ENCODE results near the gene CEP112.

Gene CEP112

GRCh38 chr17:65988451-65988850 lies 203.5 kb downstream of the CEP112 start:
- no peak overlapping the region for H3K27ac ChIP-seq (ENCODE audit: low read depth, low read length)
- H3K9me3 ChIP-seq (ENCODE audit: control insufficient read depth, insufficient read depth, low read length), result no peaks in the 10 kb centered on the region
- no peaks in the 10 kb centered on the region for H3K27me3 ChIP-seq (ENCODE audit: control insufficient read depth, insufficient read depth, low read length)
- H3K36me3 ChIP-seq (ENCODE audit: control insufficient read depth, insufficient read depth, low read length), result no peaks in the 10 kb centered on the region
- no peak overlapping the region for H3K4me3 ChIP-seq (ENCODE audit: low read depth, low read length)
- no peak overlapping the region for H3K9ac ChIP-seq (ENCODE audit: low read depth, low read length)
- 0 out of 2 replicates have a peak, but pooled peaks cover 3% of the 10 kb centered on the region for H3K4me1 ChIP-seq (ENCODE audit: control insufficient read depth, insufficient read depth, low read length)

DNA sequence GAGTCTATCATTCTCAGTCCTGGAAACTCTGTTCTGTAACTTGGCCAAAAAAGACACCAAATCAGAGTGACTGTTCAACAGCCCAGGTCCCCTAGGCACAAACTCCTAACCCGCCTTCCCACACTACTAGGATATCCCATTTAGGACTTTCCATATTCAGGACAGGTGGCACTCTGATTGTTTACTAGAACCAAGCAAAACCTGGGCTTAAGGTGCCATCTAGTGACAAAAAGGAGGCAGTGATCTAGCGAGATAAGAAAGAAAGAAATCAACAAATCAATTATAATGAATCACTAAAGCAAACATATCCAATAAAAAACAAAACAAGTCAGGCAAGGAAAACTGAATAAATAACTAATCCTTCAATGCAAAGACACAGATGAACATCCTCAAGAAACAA lies 203.9 kb downstream of the CEP112 start:
- H3K36me3 ChIP-seq (ENCODE audit: control insufficient read depth, insufficient read depth, low read length), result no peaks in the 10 kb centered on the region
- no peak overlapping the region for H3K4me3 ChIP-seq (ENCODE audit: low read depth, low read length)
- H3K4me1 ChIP-seq (ENCODE audit: control insufficient read depth, insufficient read depth, low read length), result 0 out of 2 replicates have a peak, but pooled peaks cover 3% of the 10 kb centered on the region
- no peak overlapping the region for H3K27ac ChIP-seq (ENCODE audit: low read depth, low read length)
- H3K9ac ChIP-seq (ENCODE audit: low read depth, low read length), result no peak overlapping the region
- no peaks in the 10 kb centered on the region for H3K27me3 ChIP-seq (ENCODE audit: control insufficient read depth, insufficient read depth, low read length)
- no peaks in the 10 kb centered on the region for H3K9me3 ChIP-seq (ENCODE audit: control insufficient read depth, insufficient read depth, low read length)

DNA sequence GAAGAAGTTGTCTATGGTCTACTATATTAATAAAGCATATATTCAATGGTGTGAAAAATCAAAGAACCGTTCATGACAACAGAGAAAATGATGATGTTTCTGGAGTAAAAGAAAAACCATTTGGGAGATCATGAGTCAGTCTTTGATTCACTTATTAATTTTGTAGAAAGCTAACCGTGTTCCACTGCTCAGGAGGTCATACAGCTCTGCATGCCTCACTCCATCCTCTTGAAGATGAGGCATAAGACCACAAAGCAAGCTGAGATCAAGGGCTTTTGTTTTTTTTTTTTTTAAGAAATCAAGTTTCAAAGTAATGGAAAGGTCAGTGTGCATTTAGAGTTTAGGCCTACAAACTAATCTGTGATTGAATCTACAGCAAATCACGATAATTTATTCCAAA lies 206.4 kb downstream of the CEP112 start:
- Histone ChIP-seq H3K9me3 (ENCODE audit: control insufficient read depth, insufficient read depth, low read length) (no peaks in the 10 kb centered on the region), H3K27ac (ENCODE audit: low read depth, low read length) (no peak overlapping the region), H3K9ac (ENCODE audit: low read depth, low read length) (no peak overlapping the region), H3K4me1 (ENCODE audit: control insufficient read depth, insufficient read depth, low read length) (0 out of 2 replicates have a peak, but pooled peaks cover 3% of the 10 kb centered on the region), H3K4me3 (ENCODE audit: low read depth, low read length) (no peak overlapping the region), H3K36me3 (ENCODE audit: control insufficient read depth, insufficient read depth, low read length) (no peaks in the 10 kb centered on the region), H3K27me3 (ENCODE audit: control insufficient read depth, insufficient read depth, low read length) (no peaks in the 10 kb centered on the region)

GRCh38 chr17:65984299-65984698 lies 207.6 kb downstream of the CEP112 start:
- Histone ChIP-seq H3K4me3 (ENCODE audit: low read depth, low read length) (no peak overlapping the region), H3K4me1 (ENCODE audit: control insufficient read depth, insufficient read depth, low read length) (0 out of 2 replicates have a peak, but pooled peaks cover 3% of the 10 kb centered on the region), H3K36me3 (ENCODE audit: control insufficient read depth, insufficient read depth, low read length) (no peaks in the 10 kb centered on the region), H3K27me3 (ENCODE audit: control insufficient read depth, insufficient read depth, low read length) (no peaks in the 10 kb centered on the region), H3K9ac (ENCODE audit: low read depth, low read length) (no peak overlapping the region), H3K9me3 (ENCODE audit: control insufficient read depth, insufficient read depth, low read length) (no peaks in the 10 kb centered on the region), H3K27ac (ENCODE audit: low read depth, low read length) (no peak overlapping the region)

- no peaks in the 10 kb centered on the region for H3K27me3 ChIP-seq (ENCODE audit: control insufficient read depth, insufficient read depth, low read length)
- H3K4me1 ChIP-seq (ENCODE audit: control insufficient read depth, insufficient read depth, low read length), result peaks cover 6% of the 10 kb centered on the region; the same call in 1 of the 2 replicates
- H3K27ac ChIP-seq (ENCODE audit: low read depth, low read length), result no peak overlapping the region
- no peaks in the 10 kb centered on the region for H3K36me3 ChIP-seq (ENCODE audit: control insufficient read depth, insufficient read depth, low read length)
- H3K9ac ChIP-seq (ENCODE audit: low read depth, low read length), result no peak overlapping the region
- H3K4me3 ChIP-seq (ENCODE audit: low read depth, low read length), result no peak overlapping the region
- no peaks in the 10 kb centered on the region for H3K9me3 ChIP-seq (ENCODE audit: control insufficient read depth, insufficient read depth, low read length)
These were observed 213.1 kb downstream of the CEP112 start for GRCh38 chr17:65978871-65979270.

DNA sequence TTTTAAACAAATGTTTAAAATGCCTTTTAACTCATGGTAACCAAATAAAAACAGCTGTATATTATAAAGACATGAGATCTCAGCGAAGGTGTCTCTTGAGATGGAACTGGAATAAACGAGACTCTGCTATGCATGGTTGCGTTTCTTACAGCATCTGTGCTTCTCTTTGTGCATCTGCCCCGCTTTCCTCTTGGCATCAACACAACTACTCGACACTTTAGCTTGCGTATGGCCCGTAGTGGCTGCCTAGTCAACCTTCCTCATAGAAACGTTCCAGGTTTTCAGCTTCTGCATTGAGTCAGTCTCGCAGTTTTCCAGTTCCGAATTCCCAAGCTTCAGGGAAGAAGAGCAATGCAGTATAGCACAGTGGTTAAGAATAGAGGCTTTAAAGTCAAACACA lies 214.9 kb downstream of the CEP112 start:
- no peaks in the 10 kb centered on the region for H3K27me3 ChIP-seq (ENCODE audit: control insufficient read depth, insufficient read depth, low read length)
- no peaks in the 10 kb centered on the region for H3K36me3 ChIP-seq (ENCODE audit: control insufficient read depth, insufficient read depth, low read length)
- no peak overlapping the region for H3K27ac ChIP-seq (ENCODE audit: low read depth, low read length)
- H3K9me3 ChIP-seq (ENCODE audit: control insufficient read depth, insufficient read depth, low read length), result no peaks in the 10 kb centered on the region
- H3K4me3 ChIP-seq (ENCODE audit: low read depth, low read length), result no peak overlapping the region
- no peak overlapping the region for H3K9ac ChIP-seq (ENCODE audit: low read depth, low read length)
- H3K4me1 ChIP-seq (ENCODE audit: control insufficient read depth, insufficient read depth, low read length), result peaks cover 6% of the 10 kb centered on the region; the same call in 1 of the 2 replicates

DNA sequence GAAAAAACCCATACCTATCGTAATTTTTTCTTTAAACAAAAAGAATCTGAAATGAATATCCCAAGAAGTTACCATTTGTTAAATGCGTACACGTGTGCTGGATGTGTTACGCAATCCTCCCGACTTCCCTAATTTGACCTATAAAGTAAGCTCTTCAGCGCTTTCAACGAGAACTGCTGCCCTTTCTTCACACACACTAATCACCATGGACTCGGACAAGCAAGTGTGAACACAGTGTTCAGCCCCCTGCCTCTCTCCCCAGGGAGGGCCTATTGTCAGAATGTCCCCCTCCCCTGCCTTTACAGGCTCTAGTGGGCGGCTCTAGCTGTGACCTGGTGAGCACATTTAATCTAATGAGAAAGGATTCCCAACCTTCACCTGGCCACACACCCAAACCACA lies 216.1 kb downstream of the CEP112 start:
- H3K9ac ChIP-seq (ENCODE audit: low read depth, low read length), result no peak overlapping the region
- H3K4me1 ChIP-seq (ENCODE audit: control insufficient read depth, insufficient read depth, low read length), result peaks cover 6% of the 10 kb centered on the region; the same call in 1 of the 2 replicates
- H3K4me3 ChIP-seq (ENCODE audit: low read depth, low read length), result no peak overlapping the region
- H3K36me3 ChIP-seq (ENCODE audit: control insufficient read depth, insufficient read depth, low read length), result no peaks in the 10 kb centered on the region
- H3K27ac ChIP-seq (ENCODE audit: low read depth, low read length), result no peak overlapping the region
- no peaks in the 10 kb centered on the region for H3K27me3 ChIP-seq (ENCODE audit: control insufficient read depth, insufficient read depth, low read length)
- H3K9me3 ChIP-seq (ENCODE audit: control insufficient read depth, insufficient read depth, low read length), result peaks cover 10% of the 10 kb centered on the region

- Histone ChIP-seq H3K27ac (ENCODE audit: low read depth, low read length) (no peak overlapping the region), H3K9ac (ENCODE audit: low read depth, low read length) (no peak overlapping the region), H3K27me3 (ENCODE audit: control insufficient read depth, insufficient read depth, low read length) (no peaks in the 10 kb centered on the region), H3K4me3 (ENCODE audit: low read depth, low read length) (no peak overlapping the region), H3K36me3 (ENCODE audit: control insufficient read depth, insufficient read depth, low read length) (no peaks in the 10 kb centered on the region), H3K9me3 (ENCODE audit: control insufficient read depth, insufficient read depth, low read length) (peaks cover 26% of the 10 kb centered on the region), H3K4me1 (ENCODE audit: control insufficient read depth, insufficient read depth, low read length) (peaks cover 6% of the 10 kb centered on the region; the same call in 1 of the 2 replicates)
These were observed 218.7 kb downstream of the CEP112 start for GRCh38 chr17:65973237-65973636.

DNA sequence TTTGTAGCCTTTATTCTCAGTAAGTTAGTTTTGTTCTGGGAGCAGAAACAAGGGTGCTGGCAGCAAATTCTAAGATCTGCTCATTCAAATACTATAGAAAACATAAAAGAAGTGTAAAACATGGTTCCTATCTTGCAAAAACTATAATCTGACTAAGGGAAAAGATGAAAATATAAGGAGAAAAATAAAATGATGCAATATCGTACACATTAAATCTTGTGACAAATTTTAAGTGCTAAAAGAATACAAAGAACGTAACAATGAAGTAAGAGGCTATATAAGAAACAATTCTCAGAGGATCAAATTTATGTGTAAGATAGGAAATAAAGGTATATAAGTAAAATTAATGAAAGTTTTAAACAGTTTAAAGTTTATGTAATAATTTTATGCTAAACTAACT lies 224.6 kb downstream of the CEP112 start:
- H3K9me3 ChIP-seq (ENCODE audit: control insufficient read depth, insufficient read depth, low read length), result peaks cover 30% of the 10 kb centered on the region
- H3K4me1 ChIP-seq (ENCODE audit: control insufficient read depth, insufficient read depth, low read length), result no peaks in the 10 kb centered on the region
- no peak overlapping the region for H3K27ac ChIP-seq (ENCODE audit: low read depth, low read length)
- H3K9ac ChIP-seq (ENCODE audit: low read depth, low read length), result no peak overlapping the region
- no peaks in the 10 kb centered on the region for H3K36me3 ChIP-seq (ENCODE audit: control insufficient read depth, insufficient read depth, low read length)
- no peak overlapping the region for H3K4me3 ChIP-seq (ENCODE audit: low read depth, low read length)
- no peaks in the 10 kb centered on the region for H3K27me3 ChIP-seq (ENCODE audit: control insufficient read depth, insufficient read depth, low read length)

DNA sequence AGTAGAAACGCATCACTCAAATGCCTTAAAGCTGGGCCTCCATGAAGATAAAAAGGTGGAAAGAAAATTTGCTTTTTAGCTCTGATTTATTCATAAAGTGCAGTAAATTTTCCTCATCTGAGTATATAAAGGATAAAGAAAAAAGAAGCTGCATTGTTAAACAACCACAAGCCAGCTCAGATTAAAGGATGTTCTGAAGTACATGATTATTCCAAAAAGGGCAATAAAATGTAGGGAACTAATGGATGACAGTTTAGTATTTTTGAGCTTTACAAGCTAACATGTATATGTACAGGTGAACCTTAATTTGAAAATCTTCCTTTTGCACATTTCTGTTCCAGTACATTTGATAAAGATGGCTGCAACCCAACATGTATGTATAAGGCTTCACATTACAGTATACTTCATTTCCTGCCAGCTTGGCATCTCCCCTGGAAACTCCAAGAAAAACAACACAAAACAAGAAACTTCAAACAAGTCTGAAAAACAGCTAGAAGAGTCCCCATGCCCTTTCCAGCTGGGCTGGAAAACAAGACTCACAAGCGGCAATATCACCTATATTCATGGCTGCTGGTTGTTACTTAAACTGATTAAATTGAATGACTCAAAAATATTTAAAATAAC lies 225.7 kb downstream of the CEP112 start:
- Histone ChIP-seq H3K36me3 (ENCODE audit: control insufficient read depth, insufficient read depth, low read length) (no peaks in the 10 kb centered on the region), H3K4me1 (ENCODE audit: control insufficient read depth, insufficient read depth, low read length) (no peaks in the 10 kb centered on the region)

DNA sequence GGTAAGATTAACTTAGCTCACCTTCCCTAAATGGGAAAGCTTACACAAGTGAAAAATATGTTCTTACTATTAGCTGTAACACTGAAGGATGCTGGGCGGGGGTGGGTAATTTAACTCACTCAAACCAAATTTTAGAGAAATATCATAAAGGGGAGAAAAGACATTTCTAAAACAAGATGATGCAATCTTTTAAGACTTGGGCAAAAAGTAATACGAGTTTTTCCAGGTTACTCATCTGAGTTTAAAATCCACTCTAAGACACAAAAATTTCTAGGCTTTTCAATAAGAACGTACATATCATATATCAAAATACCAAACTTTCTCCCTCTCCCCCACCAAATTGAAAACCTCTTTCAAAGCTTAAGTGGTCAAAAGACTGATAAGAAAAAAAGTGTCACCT lies 228.8 kb downstream of the CEP112 start:
- no peak overlapping the region for H3K4me3 ChIP-seq (ENCODE audit: low read depth, low read length)
- H3K9me3 ChIP-seq (ENCODE audit: control insufficient read depth, insufficient read depth, low read length), result peaks cover 10% of the 10 kb centered on the region
- no peaks in the 10 kb centered on the region for H3K4me1 ChIP-seq (ENCODE audit: control insufficient read depth, insufficient read depth, low read length)
- no peaks in the 10 kb centered on the region for H3K36me3 ChIP-seq (ENCODE audit: control insufficient read depth, insufficient read depth, low read length)
- H3K27ac ChIP-seq (ENCODE audit: low read depth, low read length), result no peak overlapping the region
- no peak overlapping the region for H3K9ac ChIP-seq (ENCODE audit: low read depth, low read length)
- no peaks in the 10 kb centered on the region for H3K27me3 ChIP-seq (ENCODE audit: control insufficient read depth, insufficient read depth, low read length)

More for the DNA sequence above, 225.7 kb downstream of the CEP112 start:
- Histone ChIP-seq H3K9ac (ENCODE audit: low read depth, low read length) (no peak overlapping the region), H3K27me3 (ENCODE audit: control insufficient read depth, insufficient read depth, low read length) (no peaks in the 10 kb centered on the region), H3K9me3 (ENCODE audit: control insufficient read depth, insufficient read depth, low read length) (peaks cover 23% of the 10 kb centered on the region), H3K4me3 (ENCODE audit: low read depth, low read length) (no peak overlapping the region), H3K27ac (ENCODE audit: low read depth, low read length) (no peak overlapping the region)

Measured in HUES48 (cell line).